ENCODE results near the gene DMXL2.

DNA sequence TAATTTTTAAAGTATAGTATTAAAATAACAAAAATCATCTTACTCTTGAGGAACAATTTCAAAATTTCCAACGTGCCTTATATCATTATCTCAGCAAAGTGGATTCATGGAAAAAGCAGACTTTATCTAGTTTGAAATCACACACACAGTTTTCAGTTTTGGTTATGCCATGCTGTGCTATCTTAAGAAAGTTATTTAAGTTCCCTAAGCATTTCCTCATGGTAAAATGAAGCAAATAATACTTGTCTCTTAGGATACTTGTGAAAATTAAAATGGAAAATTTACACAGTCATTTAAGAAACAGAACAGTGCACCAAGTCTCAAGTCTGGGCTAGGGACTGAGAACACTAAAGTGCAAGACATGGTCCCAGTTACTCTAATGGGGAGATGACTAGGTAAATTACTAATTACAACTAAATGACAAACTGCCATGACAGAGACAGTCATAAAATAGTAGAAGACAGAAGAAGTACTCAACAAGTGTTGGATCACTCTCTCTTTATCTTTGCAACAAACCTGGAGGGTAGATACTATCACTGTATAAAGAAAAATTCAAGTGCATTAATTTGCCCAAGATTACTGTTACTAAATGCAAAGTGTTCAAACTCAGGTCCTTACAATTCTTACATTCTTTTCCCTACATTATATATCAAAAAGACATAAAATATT, 44.8 kb downstream of the DMXL2 start:
- no peak for TF ChIP-seq EZH2 (IDR thresholded peaks at IDR 0.05; ENCODE audit: low read depth)
- TF ChIP-seq, protein P1, sequence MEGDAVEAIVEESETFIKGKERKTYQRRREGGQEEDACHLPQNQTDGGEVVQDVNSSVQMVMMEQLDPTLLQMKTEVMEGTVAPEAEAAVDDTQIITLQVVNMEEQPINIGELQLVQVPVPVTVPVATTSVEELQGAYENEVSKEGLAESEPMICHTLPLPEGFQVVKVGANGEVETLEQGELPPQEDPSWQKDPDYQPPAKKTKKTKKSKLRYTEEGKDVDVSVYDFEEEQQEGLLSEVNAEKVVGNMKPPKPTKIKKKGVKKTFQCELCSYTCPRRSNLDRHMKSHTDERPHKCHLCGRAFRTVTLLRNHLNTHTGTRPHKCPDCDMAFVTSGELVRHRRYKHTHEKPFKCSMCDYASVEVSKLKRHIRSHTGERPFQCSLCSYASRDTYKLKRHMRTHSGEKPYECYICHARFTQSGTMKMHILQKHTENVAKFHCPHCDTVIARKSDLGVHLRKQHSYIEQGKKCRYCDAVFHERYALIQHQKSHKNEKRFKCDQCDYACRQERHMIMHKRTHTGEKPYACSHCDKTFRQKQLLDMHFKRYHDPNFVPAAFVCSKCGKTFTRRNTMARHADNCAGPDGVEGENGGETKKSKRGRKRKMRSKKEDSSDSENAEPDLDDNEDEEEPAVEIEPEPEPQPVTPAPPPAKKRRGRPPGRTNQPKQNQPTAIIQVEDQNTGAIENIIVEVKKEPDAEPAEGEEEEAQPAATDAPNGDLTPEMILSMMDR (conservative IDR thresholded peaks at IDR 0.05) = no peak
